Stimulated activated CD8-positive, alpha-beta memory T cell treated with anti-CD3 and anti-CD28 coated beads, Interleukin-7, amount 100 ng/mL, for 4 hours (primary cell): ENCODE measurements around the gene ANKS1A.

Experiments
- DNase-seq, 2 donors: peaks; one replicate each; pipeline ENCODE4 v3.0.0-alpha.2; 2020; ENCODE audit warnings: low read depth in 2 of 2

Gene ANKS1A

DNA sequence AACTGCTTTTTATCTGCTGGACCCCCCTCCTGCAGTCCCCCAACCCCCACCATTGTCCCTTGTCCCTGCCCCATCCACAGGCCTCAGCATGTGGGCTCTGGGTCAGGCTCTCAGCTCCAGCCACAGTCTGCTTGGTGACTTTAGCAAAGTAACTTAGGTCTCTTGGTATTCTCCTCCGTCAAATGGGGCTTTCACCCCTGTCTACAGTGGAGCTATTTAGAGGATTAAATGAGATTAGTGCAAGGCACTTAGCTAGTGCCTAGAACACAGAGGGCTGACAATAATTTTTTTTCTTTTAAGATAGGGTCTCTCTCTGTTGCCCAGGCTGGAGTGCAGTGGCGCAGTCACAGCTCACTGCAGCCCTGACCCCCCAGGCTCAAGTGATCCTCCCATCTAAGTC lies 180.2 kb downstream of the ANKS1A start:
- no peak for DNase-seq

DNA sequence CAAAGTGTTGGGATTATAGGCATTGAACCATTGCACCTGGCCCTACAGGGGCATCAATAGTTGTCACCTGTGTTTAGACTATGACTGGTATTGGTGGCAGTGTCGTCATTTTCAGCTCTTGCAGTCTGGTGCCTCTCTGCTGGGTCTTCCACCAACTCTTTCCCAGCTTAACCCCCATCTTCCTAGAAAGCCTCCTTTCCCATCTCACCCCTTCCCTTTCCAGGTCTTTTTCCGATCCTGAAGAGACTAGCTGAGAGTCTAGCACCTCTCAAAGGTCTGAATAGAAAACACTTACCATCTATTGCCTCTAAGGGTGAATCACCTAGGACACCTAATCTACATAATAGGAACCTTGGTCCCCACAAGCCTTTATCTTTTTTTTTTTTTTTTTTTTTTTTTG lies 181.1 kb downstream of the ANKS1A start:
- DNase-seq: no peak

DNA sequence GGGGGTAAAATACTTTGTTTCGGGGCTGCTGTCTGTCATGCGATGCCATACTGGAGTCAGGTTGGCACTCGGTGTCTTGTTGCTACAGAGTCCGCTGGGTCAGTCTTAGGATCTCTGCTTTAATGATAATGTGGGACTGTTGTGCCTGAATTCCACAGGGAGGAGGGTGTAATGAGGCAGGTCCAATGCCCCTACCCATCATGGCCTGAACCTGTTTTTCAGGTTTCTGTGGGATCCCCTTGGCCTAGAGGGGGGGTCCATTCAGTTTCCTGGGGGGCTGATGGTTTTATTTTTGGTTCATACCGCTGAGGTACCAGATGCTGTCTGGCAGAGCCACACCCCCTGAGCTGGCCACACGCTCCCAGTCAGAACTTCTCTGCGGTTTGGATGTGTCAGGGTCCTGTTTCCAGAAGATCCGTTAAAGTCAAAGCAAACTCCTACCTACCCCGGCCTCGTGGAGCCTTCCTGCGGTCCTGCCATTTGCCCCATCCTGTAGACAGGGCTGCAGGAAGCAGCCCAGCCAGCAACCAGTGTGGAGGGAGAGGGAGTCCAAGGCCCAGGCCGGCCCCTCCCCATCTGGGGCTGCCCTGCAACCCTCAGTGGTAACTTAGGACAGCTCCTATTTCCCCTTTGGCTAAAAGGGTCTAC lies 182.4 kb downstream of the ANKS1A start:
- no peak for DNase-seq

DNA sequence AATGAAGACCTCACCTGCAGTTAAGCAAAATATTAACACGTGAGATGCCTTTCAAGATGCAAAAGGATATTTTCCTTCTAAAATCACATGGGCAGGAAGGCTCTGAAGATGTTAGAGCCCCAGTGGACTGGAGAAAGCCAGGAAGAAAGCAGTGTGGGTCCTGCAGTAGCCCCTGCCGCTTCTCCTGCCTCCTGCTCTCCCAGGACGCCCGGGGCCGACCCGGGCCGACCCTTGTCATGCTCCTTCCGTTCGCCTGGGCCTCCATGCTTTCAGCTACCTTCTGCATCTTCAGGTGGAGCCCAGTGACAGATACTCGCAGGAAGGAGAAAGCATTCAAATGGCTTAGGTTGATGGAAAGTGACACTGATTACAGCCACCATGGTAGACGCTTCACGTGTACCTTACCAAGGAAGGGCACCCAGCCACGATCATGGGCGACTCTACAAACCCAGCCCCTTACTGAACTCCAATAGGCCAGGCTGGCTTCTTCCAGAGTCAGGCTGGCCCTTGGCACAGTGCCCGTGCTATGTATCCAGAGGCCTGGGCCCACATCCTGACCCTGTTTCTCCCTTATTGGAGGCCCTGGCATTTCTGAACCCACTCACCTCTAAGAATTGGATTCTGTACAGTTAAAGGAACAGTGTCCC lies 183.1 kb downstream of the ANKS1A start:
- DNase-seq: no peak

DNA sequence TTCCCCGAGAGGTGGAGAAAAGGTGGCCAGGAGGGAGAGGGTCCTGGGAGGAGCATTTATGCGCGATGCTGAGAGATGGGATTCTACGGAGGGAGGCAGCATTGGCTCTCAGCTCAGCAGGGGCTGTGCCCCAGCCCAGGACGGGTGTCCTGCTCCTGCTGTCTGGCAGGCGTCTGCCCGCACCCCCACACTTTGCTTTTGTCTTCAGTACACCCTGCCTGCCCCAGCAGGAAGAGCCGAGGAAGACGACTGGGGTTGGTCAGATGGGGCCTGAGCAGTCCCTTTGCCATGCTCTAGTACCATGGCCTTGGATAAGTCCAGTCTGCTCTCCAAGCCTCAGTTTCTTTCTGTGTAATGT lies 183.6 kb downstream of the ANKS1A start:
- DNase-seq: no peak

DNA sequence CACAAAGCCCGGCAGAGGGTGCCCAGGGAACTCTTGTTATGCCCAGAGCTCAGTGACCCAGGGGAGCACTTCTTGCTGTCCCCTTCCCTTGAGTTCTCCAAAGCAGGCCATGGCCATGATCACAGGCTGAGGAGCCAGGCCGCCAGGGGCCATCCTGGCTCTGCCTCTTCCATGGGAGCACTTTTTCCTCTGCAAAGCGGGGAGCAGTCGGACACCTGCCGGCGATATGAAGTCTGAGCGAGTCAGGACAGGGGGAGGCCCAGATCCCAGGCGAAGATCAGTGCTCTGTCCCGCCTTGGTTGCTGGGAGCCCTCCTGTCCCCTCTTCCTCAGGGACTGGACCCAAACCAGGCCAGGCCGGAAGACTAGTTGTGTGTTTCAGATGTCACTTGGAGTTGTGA lies 184.2 kb downstream of the ANKS1A start:
- no peak for DNase-seq

DNA sequence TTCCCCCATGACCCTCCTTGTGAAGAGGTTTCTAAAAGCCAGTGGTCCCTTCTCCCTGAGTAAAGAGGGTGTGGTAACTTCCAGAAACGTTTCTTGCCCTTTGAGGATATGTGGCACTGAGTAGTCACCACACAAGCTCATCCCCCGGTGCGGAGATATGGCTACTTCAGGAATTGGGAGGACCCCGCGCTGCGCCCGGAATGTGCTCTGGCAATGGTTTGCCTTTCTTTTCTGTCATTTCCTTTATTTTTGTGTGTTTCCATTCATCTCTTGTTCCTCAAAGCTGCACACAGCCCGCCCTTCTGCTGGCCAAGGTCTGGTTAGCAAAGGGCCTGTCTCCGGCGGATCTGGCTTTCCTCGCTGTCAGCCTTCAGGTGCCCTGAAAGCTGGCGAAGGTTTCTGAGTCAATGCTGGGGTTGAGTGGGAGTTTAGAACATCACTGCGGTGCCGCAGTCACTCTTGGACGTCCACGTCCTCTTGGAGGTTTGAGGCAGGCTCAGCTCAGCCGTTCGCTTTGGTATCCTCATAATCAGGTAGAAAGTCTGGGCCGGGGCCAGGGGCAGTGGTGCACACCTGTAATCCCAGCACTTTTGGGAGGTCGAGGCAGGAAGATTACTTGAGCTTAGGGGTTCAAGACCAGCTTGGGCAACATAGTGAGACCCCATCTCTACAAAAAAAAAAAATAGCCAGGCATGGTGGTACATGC lies 184.9 kb downstream of the ANKS1A start:
- no peak for DNase-seq

DNA sequence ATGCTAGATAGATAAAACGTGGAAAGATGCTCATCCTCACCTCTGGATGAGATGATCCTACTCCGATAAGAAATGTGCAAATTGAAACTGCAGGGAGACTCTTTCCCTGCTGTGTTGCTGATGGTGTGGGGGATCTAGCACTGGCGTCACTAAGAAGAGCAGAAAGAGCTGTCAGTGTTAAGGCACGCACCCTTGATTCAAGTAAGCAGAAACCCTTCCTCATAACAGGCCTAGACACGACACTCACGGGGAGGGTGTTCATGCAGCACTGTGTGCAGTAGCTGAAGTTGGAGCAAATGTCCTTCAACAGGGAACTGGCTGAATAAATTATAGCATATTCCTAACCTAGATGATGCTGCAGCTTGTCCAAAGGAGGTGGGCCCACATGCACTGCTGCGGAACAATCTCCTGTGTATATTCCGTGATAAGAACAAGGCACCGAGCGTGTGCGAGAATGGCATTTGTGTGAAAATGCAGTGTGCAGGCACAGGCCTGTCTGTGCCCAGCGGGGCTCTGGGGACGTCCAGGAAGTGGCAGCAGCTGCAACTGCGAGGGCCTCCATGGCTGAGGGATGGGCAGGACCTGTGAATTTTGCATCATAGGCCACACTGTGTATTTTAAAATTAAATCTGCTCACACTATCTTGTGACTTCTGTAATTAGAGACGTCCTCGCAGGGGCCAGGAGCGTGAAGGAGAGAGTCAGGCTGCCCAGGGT lies 188.1 kb downstream of the ANKS1A start:
- no peak for DNase-seq

DNA sequence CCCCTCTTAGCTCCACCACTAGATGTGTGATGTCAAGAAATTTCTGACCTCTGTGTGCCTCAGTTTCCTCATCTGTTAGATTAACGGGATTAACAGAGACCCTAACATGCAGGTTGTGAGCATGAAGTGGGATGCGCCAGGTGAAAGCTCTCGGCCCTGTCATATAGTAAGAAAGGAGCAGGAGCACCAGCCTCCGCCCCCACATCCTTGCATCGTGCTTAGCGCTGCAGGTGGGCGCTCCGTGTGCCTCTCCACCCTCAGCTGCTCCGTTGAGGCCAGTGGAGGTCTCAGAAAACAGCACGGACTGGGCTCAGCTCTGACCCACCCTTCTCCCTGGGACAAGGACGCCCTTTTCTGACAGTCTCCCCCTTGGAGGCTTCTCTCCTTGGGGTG lies 188.7 kb downstream of the ANKS1A start:
- DNase-seq: no peak

DNA sequence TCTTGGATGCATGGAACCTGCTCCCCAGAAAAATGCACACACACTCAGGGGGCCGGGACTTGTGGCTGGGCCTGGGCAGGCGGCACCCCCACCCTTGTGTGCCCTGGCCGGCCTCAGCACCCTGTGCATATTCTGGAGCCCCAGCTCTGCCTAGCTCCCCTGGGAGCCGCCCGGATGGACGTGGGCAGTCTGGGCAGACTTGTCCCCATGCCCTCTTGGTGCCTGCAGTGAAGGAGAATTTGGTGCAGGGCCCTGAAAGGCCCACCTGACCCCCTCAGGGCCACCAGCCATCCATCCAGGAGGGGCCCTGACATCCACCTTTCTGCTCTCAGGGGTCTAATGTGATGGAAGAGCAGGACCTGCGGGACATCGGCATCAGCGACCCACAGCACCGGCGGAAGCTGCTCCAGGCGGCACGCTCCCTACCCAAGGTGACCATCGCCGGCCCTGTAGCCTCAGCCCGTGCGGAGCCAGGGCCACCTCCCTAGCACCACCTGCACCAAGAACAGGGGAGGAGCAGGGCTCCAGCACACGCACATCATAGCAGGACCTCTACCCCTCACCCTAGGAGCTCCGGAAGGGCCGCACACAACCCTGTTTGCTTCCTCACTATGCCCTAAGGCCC lies 189.3 kb downstream of the ANKS1A start:
- no peak for DNase-seq

DNA sequence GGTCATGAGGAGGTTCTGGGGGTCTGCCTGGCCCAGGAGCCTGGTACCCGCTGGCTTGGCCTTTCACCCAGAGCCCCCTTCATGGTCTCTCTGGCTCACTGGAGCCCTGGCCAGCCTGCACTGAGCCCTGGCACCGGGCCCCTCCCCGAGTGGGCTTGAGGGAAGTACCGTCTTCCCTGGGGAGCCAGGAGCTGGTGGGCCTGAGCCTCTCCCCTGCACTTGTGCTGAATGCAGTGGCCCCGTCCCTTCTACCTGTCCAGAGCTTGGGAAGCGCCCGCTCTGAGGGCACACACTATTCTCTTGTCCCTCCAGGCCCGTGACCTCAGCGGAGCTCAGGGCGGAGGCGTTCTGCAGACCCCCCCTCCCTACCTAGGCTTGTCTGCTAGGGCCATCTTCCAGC lies 189.8 kb downstream of the ANKS1A start:
- no peak for DNase-seq

DNA sequence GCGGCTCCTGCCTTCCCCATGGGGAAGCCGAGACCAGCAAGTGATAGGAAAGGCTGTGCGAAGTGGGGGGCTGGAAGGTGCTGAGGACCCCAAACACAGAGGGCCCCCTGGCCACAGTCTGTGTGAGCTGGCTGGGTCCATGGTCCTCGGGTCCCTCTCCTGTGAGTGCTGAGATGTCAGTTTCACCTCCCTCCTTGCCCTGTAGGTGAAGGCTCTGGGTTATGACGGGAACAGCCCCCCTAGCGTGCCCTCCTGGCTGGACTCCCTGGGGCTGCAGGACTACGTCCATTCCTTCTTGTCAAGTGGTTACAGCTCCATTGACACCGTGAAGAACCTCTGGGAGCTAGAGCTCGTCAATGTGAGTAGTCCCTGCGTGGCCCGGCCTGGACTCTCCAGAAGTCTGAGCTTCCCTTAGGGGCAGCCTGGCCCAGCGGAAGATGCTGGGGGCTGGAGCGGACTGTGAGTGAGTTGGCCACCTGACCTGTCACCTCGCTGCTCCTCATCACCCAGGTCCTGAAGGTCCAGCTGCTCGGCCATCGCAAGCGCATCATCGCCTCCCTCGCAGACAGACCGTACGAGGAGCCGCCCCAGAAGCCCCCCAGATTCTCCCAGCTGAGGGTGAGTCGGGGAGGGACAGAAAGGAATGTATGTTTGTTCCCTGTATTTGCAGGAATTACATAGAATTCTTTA lies 190.4 kb downstream of the ANKS1A start:
- DNase-seq: no peak

DNA sequence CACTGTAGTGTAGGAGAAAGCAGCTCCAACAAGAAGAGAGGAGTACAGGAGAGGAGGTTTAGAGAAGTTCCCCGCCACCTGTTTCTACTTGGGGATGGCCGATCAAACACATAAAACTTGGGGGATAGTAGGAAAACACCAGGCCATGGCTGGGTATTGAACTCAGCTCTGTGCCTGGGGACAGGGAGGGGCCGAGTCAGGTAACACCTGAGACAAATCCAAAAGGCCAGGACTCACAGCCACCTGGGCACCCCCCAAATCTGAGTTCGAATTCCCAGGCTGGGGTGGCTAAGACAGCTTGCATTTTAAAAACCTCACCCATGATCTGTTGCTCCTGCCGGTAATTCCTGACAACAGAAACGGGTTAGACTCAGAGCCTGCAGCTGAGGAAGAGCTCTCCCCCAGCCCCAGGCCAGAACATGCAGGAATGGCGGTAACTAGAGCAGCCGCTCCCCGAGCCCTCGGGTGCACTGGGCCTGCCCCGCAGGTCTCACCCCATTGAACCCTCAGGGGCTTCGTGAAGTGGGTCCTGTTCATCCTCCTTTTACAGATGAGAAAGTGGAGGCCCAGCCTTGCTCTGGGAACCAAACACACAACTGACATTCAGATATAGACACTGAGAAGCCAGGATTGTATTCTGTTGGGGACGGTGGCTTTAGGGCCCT lies 191.1 kb downstream of the ANKS1A start:
- no peak for DNase-seq

DNA sequence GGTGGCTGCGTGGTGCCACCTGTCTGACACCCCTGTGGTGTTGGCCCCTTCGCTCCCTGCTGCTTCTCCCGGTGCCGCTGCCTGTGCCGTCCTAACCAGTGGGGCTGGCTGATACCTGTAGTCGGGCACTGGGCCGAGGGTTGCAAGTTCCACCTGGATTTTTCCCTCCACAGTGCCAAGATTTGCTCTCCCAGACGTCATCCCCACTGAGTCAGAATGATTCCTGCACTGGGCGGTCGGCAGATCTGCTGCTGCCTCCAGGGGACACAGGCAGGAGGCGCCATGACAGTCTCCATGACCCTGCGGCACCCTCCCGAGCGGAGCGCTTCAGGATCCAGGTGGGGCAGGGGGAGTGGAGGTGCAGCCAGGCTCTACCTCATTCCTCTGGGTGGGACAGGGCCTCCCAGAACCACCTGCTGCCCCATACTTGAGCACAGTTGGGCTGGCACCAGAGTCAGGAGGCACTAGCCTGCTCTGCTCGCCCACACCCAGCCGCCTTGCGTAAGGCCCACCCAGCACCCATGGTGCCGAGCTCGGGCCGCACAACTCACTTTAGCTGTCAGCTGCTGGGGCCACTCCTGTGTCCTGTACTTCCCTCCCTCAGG lies 191.9 kb downstream of the ANKS1A start:
- DNase-seq: no peak

DNA sequence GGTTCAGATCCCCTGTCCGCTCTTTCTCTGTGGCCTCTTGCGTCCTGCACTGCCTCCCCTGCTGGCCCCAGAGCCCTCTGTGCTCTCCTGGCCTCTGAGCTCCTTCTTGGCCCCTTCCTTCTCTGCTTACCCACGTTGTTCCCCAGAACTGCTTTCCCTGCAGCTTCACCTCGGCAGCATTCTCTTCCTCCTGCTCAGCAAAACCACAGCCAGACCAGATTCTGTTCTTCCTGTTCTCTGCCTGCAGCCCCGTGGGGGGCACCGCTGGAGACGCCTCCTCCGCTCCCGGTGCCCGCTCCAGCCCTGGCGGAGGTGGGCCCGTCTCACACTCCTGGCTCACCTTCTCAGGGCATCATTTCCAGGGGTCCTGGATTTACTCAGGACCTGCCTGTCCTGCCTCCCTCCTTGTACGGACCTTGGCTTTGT lies 192.4 kb downstream of the ANKS1A start:
- DNase-seq: no peak

DNA sequence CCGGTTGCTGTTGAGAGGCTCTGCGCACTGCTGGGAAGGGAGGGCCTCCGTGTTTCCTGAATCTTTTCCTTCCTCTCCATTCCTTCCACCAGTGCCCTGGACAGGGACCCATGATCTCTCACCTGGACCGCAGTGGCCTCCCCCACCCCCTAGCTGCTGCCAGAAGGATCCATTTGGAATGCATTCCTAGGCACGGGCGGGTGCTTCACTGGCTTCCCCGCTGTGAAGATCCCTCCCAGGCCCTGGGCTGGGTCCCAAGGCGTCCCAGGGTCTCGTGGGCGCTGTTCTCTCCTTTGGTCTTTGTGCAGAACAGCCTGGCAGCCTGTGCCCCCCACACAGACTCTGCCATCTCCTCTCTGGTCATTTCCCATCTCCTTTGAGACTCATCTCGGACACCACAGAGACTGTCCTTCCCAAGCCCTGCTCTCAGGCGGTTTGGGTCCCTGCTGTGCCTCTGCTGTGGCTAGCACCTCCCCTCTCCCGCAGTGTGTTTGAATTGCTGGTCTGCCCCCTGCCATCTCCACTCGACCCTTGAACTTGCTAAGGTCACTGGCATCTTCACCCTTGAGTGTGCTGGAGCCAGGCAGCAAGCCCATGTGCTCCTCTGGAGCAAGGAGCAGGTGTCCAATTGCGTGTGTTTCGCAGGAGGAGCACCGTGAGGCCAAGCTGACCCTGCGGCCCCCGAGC lies 193.1 kb downstream of the ANKS1A start:
- no peak for DNase-seq

DNA sequence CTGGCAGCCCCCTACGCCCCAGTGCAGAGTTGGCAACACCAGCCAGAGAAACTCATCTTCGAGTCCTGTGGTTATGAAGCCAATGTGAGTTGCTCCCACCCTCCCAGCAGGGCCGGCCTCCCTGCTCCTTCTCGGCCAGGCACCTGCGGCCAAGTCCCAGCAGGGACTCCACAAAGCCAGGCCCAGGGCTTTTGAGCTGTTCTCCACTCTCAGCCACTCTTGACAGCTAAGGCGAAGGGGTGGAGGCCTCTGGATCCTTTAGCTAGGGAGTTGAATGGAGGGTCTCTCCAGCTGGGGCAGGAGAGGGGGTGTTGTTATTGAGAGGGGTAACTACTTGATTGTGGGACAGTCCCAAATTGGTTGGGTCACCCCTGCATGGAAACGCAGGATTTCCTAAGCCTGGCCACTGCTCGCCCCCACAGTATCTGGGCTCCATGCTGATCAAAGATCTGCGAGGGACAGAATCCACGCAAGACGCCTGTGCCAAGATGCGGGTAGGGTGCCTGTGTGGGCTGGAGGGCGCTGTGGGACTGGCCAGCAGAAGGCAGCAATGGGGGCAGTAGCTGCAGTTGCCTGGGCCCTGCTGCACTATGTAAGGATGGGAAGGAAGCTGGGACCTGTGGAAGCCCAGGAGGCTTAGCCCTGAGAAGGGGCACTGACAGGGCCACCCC lies 193.8 kb downstream of the ANKS1A start:
- DNase-seq: no peak

DNA sequence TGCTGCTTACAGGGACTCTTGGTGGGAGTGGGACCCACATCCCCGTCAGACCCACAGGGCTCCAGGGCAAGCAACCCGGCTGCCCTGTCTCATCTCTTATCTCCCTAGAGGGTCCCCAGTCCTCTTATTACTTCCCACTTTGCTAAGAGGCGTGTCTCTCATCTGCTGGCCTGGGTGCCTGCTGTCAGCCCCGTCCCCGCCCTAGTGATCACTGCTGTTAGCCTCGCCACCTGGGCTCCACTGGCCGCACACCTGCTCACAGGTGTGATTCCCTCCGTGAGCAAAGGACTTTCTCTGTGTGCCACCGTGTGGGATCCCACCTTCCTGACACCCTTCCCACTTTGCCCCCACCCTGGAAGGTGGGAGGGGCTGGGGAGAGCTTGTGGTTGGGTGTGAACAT lies 194.5 kb downstream of the ANKS1A start:
- DNase-seq: no peak

DNA sequence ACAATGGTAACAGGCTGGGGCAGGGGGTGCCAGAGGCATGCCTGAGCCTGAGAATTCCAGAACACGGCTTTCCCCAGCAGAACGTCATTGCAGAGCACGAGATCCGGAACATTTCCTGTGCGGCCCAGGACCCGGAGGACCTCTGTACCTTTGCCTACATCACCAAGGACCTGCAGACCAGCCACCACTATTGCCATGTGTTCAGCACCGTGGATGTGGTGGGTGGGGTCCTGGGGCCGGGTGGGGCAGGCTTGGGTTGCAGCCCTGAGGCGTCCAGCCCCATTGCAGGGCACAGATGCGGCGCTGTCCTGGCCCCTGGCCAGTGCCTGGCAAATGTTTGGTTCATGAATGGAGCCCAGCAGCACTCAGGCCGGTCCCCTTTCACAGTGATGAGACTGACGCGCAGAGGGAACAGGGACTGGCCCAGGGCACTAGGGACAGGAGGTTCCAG lies 195.0 kb downstream of the ANKS1A start:
- DNase-seq: no peak
